MM.1S (cell line): Measurements from ENCODE around the gene RYK.

ENCODE experiments used
- EZH2 ChIP-seq: fragments of 300-600 bp; sonication (generic); optimal IDR thresholded peaks from 2 replicates; pipeline ENCODE3; 2017; ENCODE audit warnings: low read depth, mild to moderate bottlenecking, antibody characterized with exemption, low read length, mixed read lengths
- EZH2phosphoT487 ChIP-seq: fragments of 300-600 bp; sonication (generic); IDR thresholded peaks from 2 replicates; pipeline ENCODE4 v1.6.1; 2018; ENCODE audit warnings: antibody characterized with exemption, low read length
- TF ChIP-seq, protein P1 (sequence below): fragments of 300-600 bp; sonication (generic); IDR thresholded peaks from 2 replicates; pipeline ENCODE4 v1.5.1; 2016; ENCODE audit warnings: antibody characterized with exemption, low read length, mixed read lengths

DNA sequence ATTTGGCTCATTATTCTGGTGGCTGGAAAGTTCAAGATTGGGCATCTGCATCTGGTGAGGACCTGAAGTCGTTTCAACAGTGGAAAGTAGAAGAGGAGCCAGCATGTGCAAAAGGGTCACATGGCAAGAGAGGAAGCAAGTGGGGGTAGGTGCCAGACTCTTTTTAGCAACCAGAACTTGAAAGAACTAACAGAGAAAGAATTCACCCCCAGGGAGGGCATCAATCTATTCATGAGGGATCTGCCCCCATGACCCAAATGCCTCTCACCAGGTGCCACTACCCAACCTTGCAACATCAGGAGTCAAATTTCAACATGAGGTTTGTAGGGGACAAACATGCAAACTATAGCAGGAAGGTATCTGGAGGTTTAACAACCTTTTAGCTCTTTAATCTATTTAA, 10.3 kb upstream of the RYK start:
- TF ChIP-seq, protein P1, sequence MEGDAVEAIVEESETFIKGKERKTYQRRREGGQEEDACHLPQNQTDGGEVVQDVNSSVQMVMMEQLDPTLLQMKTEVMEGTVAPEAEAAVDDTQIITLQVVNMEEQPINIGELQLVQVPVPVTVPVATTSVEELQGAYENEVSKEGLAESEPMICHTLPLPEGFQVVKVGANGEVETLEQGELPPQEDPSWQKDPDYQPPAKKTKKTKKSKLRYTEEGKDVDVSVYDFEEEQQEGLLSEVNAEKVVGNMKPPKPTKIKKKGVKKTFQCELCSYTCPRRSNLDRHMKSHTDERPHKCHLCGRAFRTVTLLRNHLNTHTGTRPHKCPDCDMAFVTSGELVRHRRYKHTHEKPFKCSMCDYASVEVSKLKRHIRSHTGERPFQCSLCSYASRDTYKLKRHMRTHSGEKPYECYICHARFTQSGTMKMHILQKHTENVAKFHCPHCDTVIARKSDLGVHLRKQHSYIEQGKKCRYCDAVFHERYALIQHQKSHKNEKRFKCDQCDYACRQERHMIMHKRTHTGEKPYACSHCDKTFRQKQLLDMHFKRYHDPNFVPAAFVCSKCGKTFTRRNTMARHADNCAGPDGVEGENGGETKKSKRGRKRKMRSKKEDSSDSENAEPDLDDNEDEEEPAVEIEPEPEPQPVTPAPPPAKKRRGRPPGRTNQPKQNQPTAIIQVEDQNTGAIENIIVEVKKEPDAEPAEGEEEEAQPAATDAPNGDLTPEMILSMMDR, result no peak
- TF ChIP-seq EZH2phosphoT487 (no peak), EZH2 (no peak)
